HepG2 (cell line): ENCODE data around the gene JPH3. TPM values are rescaled to one million over a fixed set of nuclear protein-coding genes. Genes with fewer than 3 reads are reported as not detected.

Experiments
- ATAC-seq: fragments of 200-7000 bp; cut with Tn5 transposase; 3 replicates; pipeline ENCODE4 v1.9.1; 2020; ENCODE audit warnings: mild to moderate bottlenecking, moderate library complexity
- BruUV-seq: library from RNA; stranded (reverse); fragments of 400-500 nt; replicated peaks from 2 replicates; lab custom pipeline; 2021; lab: Mats Ljungman, UMichigan
- CTCF ChIA-PET: fragments of 300-600 bp; formaldehyde crosslinking; extraction: SDS; loops from one replicate; lab custom pipeline; 2021; ENCODE audit warnings: low total read pairs, inconsistent platforms, low intra/inter-chr PET ratio; lab: Yijun Ruan, JAX
- POLR2A ChIA-PET: fragments of 350-600 bp; sonication (Branson Sonifier 250); formaldehyde crosslinking; loops from one replicate; lab custom pipeline; 2020; ENCODE audit warnings: antibody characterized with exemption, inconsistent platforms; lab: Yijun Ruan, JAX
- DNase-seq: peaks from one replicate; pipeline ENCODE4 v3.0.0-alpha.2; 2015; ENCODE audit warnings: low spot score
- FAIRE-seq: peaks from 3 replicates; lab custom pipeline; 2011; peaks lifted over from hg19 to GRCh38; lab: Jason Lieb, UNC
- H2AFZ ChIP-seq: one replicate; pipeline ENCODE4 v1.6.1; 2011; ENCODE audit warnings: low read length, inconsistent platforms
- H3K27ac ChIP-seq: fragments of 300-600 bp; 3 replicates; pipeline ENCODE4 v1.8.0; 2011; ENCODE audit warnings: mixed run types, mild to moderate bottlenecking, mixed read lengths, low read length, inconsistent platforms; ENCODE audit not compliant: insufficient read depth; ENCODE audit errors: extremely low read length
- H3K27me3 ChIP-seq, 2 experiments: fragments of 200-600 bp in 1 of 2; 2 replicates in 1 of 2; 3 replicates in 1 of 2; pipeline versions ENCODE4 v1.6.0 to v1.8.0; 2011; ENCODE audit warnings: low read length in 2 of 2, mild to moderate bottlenecking in 2 of 2, moderate library complexity in 2 of 2, inconsistent platforms in 1 of 2; ENCODE audit not compliant: insufficient read depth in 2 of 2, control insufficient read depth in 1 of 2
- H3K36me3 ChIP-seq, 2 experiments: fragments of 200-600 bp in 1 of 2; replicated peaks in 1 of 2; 2 replicates in 1 of 2; 3 replicates in 1 of 2; pipeline versions ENCODE4 v1.5.1 to v1.8.0; 2011; ENCODE audit warnings: low read length in 2 of 2, inconsistent platforms in 1 of 2; ENCODE audit not compliant: insufficient read depth in 2 of 2, control insufficient read depth in 1 of 2
- H3K4me1 ChIP-seq: 2 replicates; pipeline ENCODE4 v1.5.1; 2012; ENCODE audit warnings: low read length, inconsistent platforms; ENCODE audit not compliant: insufficient read depth
- H3K4me2 ChIP-seq: 2 replicates; pipeline ENCODE4 v1.6.0; 2011; ENCODE audit warnings: low read depth, low read length, inconsistent platforms
- H3K4me3 ChIP-seq, 3 experiments: fragments of 200-600 bp in 1 of 3; sonication (generic), shearing (Covaris generic) in 1 of 3; replicated peaks in 1 of 3; 2 replicates each; pipeline ENCODE4 v1.5.1; 2011 to 2016; ENCODE audit warnings: low read length in 3 of 3, inconsistent platforms in 2 of 3, low read depth in 2 of 3, mild to moderate bottlenecking in 2 of 3, control low read depth in 1 of 3, mixed read lengths in 1 of 3; ENCODE audit not compliant: insufficient read depth in 1 of 3
- H3K79me2 ChIP-seq: one replicate; pipeline ENCODE4 v1.6.1; 2011; ENCODE audit warnings: low read length, inconsistent platforms; ENCODE audit not compliant: insufficient read depth
- H3K9ac ChIP-seq: 2 replicates; pipeline ENCODE4 v1.6.0; 2011; ENCODE audit warnings: mild to moderate bottlenecking, low read depth, low read length, inconsistent platforms; ENCODE audit not compliant: insufficient read depth
- H3K9me3 ChIP-seq: 2 replicates; pipeline ENCODE4 v1.5.1; 2012; ENCODE audit warnings: mild to moderate bottlenecking, low read length
- H4K20me1 ChIP-seq: 2 replicates; pipeline ENCODE4 v1.6.0; 2011; ENCODE audit warnings: inconsistent platforms, mild to moderate bottlenecking, low read length, moderate library complexity; ENCODE audit not compliant: insufficient read depth
- ASH2L ChIP-seq: fragments of 300-600, 200-600 bp; sonication (generic); IDR thresholded peaks from 2 replicates; pipeline ENCODE4 v1.7.0; 2017; ENCODE audit warnings: low read depth, mild to moderate bottlenecking, moderate library complexity, mixed read lengths, low read length; ENCODE audit not compliant: insufficient read length
- GATA4 ChIP-seq: sonication (generic); IDR thresholded peaks from 2 replicates; pipeline ENCODE4 v1.6.1; 2016; ENCODE audit warnings: antibody characterized with exemption, low read depth, borderline replicate concordance
- KLF9 ChIP-seq: IDR thresholded peaks from 2 replicates; pipeline ENCODE4 v1.6.1; 2016; ENCODE audit warnings: low read depth
- TAF15 ChIP-seq: fragments of 200-400 bp; formaldehyde crosslinking; IDR thresholded peaks from one replicate; pipeline ENCODE4 v1.6.1; 2018; ENCODE audit warnings: mild to moderate bottlenecking, low read depth, low read length; ENCODE audit not compliant: poor library complexity, severe bottlenecking
- ZNF180 ChIP-seq: sonication (generic); formaldehyde crosslinking; IDR thresholded peaks from 2 replicates; pipeline ENCODE4 v1.4.0; 2020; ENCODE audit warnings: low read depth, missing genetic modification reagents, borderline replicate concordance
- ZNF569 ChIP-seq: sonication (generic); formaldehyde crosslinking; IDR thresholded peaks from 2 replicates; pipeline ENCODE4 v1.5.0; 2020; ENCODE audit warnings: mild to moderate bottlenecking, missing genetic modification reagents, moderate library complexity, borderline replicate concordance
- ZNF678 ChIP-seq: sonication (generic); formaldehyde crosslinking; IDR thresholded peaks from 2 replicates; pipeline ENCODE4 v1.4.0; 2020; ENCODE audit warnings: mild to moderate bottlenecking, missing genetic modification reagents
- WGBS: methylation state at CpG from one replicate; pipeline ENCODE4 v1.1.6; 2017; ENCODE audit warnings: low lambda C conversion rate; 5-methylcytosine and 5-hydroxymethylcytosine counted together
- in situ Hi-C: cut with HindIII; loops from 2 replicates; pipeline ENCODE4 v1.10.0; 2017; ENCODE audit warnings: low pct_unique_long_range_greater_than_20kb; ENCODE audit not compliant: extremely low pct_ligation_motif_present
- intact Hi-C: fragments of 100-400 bp; cut with micrococcal nuclease; formaldehyde crosslinking; loops from one replicate; pipeline ENCODE4 v1.10.0; 2022; ENCODE audit not compliant: unreplicated experiment
- polyA plus RNA-seq, 8 experiments: library from polyadenylated mRNA; depleted of rRNA in 3 of 8; stranded (reverse) in 7 of 8; unstranded in 1 of 8; fragments of >200 nt; fragmentation: Illumina TruSeq in 4 of 8; extraction: Trizol in 4 of 8; gene quantifications; 2 replicates each; pipeline versions ENCODE4 v1.2.1 to v1.2.3, GENCODE V29; 2011 to 2016; ENCODE audit warnings: low read depth in 4 of 8, missing spikeins in 1 of 8, mixed read lengths in 1 of 8; ENCODE audit not compliant: insufficient read depth in 1 of 8
- total RNA-seq, 5 experiments: library from RNA; depleted of rRNA; stranded (reverse); fragments of >200 nt; fragmentation: Illumina TruSeq; extraction: Trizol; gene quantifications; 2 replicates each; pipeline ENCODE4 v1.2.3, GENCODE V29; 2016; ENCODE audit warnings: low read depth in 1 of 5
- TF ChIP-seq, protein P1 (sequence below): sonication (generic); formaldehyde crosslinking; IDR thresholded peaks from 2 replicates; pipeline ENCODE4 v1.4.0; 2020; ENCODE audit warnings: mild to moderate bottlenecking, missing genetic modification reagents
- TF ChIP-seq, protein P2 (sequence below): sonication (generic); formaldehyde crosslinking; IDR thresholded peaks from 2 replicates; pipeline ENCODE4 v1.8.0; 2022; ENCODE audit warnings: mild to moderate bottlenecking, missing genetic modification reagents, borderline replicate concordance
- TF ChIP-seq, protein P3 (sequence below): sonication (generic); formaldehyde crosslinking; IDR thresholded peaks from 2 replicates; pipeline ENCODE4 v1.4.0; 2020; ENCODE audit warnings: mild to moderate bottlenecking, low read depth, missing genetic modification reagents

The JPH3 gene
- total and polyA plus RNA-seq, 2 of the 13 experiments (the other 11 are each of a cell fraction or from before 2014, with no cell fraction given), result not detected

DNA sequence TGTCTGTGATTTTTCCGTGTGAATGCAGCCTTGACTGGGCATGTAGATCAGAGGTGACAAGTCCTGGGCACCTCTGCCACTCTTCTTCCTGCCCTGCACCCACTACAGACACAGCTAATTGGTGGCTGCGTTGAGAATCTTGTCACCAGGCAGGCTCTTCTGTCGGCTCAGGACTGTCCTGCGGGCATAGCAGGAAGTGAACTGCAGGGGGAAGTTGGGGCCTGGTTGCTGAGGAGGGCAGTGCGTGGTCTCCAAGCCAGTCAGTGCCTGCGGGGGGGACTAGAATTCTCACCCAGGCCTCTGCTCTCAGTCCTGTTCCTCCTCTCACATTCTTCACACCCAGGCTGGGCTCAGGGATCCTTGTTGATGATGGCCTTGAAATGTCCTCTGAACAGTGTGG lies 50.5 kb downstream of the JPH3 start:
- Histone ChIP-seq H4K20me1 (no peaks in the 10 kb centered on the region; the same call in 1 of the 2 replicates), H3K4me3 (no peak overlapping the region), H3K9ac (no peak overlapping the region), H3K4me2 (no peak overlapping the region), H3K79me2 (no peaks in the 10 kb centered on the region), H2AFZ (no peak overlapping the region), H3K9me3 (no peaks in the 10 kb centered on the region), H3K36me3 (no peaks in the 10 kb centered on the region), H3K4me1 (no peaks in the 10 kb centered on the region), H3K27ac (no peak overlapping the region), H3K27me3 (peaks cover 32 to 82% of the 10 kb centered on the region in 2 experiments)
- BruUV-seq, result no TSS peak
- ChIA-PET CTCF (no interaction called here), POLR2A (no interaction called here)
- WGBS, result 23% methylated on average over 6 of the region's 6 CpGs
- DNase-seq, result no peak
- no peak for ATAC-seq
- TF ChIP-seq ASH2L (no peak), KLF9 (CRISPR knock-in tag) (no peak), ZNF569 (CRISPR knock-in tag) (no peak), ZNF180 (CRISPR knock-in tag) (no peak), GATA4 (no peak), ZNF678 (CRISPR knock-in tag) (no peak), TAF15 (no peak)
- TF ChIP-seq, protein P1, sequence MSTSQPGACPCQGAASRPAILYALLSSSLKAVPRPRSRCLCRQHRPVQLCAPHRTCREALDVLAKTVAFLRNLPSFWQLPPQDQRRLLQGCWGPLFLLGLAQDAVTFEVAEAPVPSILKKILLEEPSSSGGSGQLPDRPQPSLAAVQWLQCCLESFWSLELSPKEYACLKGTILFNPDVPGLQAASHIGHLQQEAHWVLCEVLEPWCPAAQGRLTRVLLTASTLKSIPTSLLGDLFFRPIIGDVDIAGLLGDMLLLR, result no peak
- TF ChIP-seq, protein P2, sequence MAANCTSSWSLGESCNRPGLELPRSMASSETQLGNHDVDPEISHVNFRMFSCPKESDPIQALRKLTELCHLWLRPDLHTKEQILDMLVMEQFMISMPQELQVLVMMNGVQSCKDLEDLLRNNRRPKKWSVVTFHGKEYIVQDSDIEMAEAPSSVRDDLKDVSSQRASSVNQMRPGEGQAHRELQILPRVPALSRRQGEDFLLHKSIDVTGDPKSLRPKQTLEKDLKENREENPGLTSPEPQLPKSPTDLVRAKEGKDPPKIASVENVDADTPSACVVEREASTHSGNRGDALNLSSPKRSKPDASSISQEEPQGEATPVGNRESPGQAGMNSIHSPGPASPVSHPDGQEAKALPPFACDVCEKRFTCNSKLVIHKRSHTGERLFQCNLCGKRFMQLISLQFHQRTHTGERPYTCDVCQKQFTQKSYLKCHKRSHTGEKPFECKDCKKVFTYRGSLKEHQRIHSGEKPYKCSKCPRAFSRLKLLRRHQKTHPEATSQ (CRISPR knock-in tag), result no peak
- TF ChIP-seq, protein P3, sequence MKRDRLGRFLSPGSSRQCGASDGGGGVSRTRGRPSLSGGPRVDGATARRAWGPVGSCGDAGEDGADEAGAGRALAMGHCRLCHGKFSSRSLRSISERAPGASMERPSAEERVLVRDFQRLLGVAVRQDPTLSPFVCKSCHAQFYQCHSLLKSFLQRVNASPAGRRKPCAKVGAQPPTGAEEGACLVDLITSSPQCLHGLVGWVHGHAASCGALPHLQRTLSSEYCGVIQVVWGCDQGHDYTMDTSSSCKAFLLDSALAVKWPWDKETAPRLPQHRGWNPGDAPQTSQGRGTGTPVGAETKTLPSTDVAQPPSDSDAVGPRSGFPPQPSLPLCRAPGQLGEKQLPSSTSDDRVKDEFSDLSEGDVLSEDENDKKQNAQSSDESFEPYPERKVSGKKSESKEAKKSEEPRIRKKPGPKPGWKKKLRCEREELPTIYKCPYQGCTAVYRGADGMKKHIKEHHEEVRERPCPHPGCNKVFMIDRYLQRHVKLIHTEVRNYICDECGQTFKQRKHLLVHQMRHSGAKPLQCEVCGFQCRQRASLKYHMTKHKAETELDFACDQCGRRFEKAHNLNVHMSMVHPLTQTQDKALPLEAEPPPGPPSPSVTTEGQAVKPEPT (CRISPR knock-in tag), result no peak
- intact Hi-C loops, result no loop called here
- no peak for FAIRE-seq
- in situ Hi-C loops, result no loop called here
